Endometrial microvascular endothelial cells (primary cell): ENCODE data around the gene SLC52A3. TPM values are rescaled to one million over a fixed set of nuclear protein-coding genes. Genes with fewer than 3 reads are reported as not detected.

Experiments used
- in situ Hi-C: cut with HindIII; loops from 2 replicates; pipeline ENCODE4 v1.10.0; 2017; ENCODE audit warnings: low sequenced_read_pairs, low pct_unique_long_range_greater_than_20kb; ENCODE audit errors: inconsistent ontology term
- total RNA-seq: library from RNA; depleted of rRNA; stranded (reverse); fragments of >200 nt; gene quantifications from one replicate; pipeline ENCODE4 v1.2.3, GENCODE V29; 2015; ENCODE audit errors: inconsistent ontology term

SLC52A3 gene
- total RNA-seq, 1 donor from 2014 or later: not detected

DNA sequence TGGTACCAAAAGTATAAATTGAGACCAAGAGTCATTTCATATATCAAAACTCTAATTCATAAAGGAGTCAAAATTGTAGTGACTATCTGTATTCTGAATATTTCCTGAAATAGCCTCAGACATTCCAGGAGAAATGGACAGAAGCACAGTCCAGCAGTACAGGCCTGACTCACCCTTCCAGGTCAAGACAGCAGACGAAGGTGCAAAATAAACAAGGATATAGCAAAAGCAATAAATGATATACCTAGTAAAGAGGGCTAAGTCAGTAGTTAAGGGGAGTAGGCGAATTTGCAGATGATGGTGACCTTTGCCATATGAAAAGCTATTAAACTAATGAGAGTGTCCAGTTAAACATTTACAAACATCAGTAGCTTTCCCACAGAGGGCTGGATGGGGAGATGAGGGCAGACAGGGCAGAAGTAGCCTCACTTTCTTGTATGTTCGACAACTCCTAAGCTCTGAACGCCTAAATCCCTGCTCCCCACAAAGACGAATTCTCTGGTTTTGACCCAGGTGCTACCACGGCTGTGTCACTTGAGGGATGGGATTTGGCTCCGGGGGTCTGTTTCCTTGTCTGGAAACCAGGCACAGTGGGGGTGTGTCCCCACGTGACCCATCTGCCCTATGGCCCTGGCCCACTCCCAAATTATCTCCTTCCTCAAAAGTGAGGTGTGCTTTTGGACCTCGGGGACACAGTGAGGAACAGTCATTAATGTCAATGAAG, 3.6 kb upstream of the SLC52A3 start:
- in situ Hi-C loops: no loop called here

DNA sequence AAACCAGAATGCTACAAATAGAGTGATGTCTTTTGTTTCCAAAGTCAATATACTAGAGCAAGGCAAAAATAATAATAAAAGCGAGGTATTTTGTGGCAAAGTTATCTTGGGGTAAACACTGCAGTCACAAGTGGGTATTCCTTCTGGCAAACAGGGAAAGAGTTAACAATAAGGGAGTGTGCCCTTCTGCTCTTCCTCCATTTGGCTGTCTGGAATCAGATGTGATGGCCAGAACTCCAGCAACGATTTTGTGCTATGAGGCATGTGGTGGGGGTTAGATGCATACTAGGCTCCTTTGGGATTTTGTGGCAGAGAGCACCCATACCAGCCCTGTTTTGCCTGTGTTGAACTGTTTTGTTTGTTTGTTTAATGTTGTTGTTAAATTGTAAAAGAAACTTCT, 2.4 kb upstream of the SLC52A3 start:
- in situ Hi-C loops: no loop called here

DNA sequence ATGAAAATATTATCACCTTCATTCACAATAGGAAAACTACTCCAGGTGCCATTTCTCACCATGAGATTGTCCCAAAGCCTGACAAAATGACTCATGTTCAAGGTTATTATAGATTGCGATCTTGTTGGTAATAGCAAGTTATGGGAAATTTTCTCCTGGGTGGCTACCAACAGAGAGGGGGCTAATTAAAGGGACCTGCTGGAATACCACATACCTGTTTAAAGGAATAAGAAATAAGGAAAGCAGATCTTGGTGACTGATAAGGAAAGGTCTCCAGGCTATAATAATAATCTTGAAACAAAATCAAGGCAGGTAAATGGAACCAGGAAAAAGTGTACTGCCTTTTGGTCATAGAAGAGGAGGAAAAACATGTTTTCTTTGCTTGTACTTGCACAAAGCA, 1.4 kb downstream of the SLC52A3 start:
- in situ Hi-C loops: no loop called here

DNA sequence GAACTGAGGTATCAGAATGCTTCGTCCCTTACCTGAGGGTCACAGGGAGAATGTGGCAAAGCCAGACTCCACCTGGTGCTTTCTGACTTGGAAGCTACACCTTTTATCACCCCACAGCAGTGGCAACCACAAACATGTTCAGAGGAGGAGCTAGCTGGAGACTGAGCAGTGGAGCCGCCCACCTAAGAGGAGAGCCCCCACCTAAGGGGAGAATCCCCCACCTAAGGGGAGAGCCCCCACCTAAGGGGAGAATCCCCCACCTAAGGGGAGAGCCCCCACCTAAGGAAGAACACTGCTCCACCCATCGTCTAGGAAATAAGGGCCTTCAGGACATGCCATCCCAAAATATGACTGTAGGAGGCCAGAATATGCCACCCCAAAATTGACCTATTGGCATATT, 4.0 kb downstream of the SLC52A3 start:
- in situ Hi-C loops: no loop called here

DNA sequence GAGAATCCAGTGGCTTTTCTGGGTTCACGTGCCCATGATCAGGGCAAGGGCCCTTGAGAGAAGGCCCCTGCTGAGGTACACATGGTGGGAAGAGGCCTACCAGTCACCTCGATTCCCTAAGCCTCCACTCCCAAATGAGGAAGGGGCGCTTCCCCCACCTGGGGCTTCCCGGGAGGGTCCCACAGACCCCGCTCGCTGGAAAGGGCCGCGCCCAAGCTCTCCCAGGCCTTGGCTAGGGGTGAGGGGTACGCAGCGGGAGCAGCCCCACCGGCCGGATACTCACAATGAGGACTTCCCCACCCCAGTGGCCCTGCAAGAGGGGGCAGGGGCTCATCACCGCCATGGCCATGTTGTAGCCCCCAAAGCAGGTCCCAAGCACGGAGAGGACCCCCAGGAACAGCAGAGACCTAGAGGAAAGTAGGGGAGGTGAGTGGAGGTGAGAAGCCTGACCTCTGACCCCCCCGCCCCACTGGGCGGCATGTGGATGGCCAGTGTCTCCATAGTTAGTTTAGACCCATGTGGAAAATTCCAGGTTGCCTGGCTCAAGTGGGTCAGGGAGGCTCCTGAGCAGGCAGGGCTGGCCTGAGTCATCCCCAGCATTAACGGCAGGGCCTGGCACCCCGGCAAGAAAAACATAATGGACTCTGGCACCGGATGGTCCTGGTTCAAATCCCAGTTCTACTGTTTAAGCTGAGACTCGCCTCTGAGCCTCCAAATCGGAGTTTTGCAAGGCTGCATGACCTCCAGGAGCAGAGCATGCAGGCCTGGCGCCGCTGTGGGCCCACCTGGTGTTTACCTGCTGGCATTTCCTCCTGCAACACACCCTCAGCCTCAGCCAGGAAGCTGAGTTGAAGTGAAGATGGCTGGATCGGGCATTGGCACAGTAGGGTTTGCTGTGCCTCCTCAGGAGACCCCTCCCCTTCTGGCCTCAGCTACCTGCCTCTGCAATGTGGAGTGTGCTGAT, 6.6 kb downstream of the SLC52A3 start:
- in situ Hi-C loops: no loop called here

DNA sequence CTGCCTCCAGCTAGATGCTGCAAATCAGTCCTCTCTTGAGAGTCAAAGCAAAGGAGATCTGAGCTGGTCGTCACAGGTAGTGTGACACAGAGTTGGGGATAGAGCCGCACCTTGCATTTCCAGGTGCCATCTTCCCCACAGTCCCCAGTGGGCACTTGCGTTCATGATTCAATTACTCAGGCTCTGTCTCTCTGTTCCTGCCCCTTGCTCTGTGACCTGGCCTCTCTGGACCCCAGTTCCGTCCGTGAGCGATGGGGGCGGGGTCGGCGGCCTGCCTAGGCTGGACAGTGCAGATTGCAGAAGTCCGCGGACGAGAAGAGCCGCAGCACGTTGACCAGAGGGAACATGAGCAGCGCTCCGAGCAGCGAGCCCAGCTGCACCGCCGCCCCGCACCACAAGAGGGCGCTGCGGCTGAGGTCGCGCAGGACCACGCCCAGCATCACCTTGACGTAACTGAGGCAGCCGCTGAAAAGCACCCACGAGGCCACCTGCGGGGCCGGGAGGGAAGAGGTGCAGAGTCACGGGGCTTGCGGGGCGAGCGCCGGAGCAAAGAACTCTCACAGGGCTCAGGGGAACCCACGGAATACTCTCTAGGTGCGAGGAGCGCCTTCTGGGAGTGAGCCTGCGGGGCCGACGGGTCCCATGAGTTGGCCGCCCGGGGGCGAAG, 7.4 kb downstream of the SLC52A3 start:
- in situ Hi-C loops: no loop called here

DNA sequence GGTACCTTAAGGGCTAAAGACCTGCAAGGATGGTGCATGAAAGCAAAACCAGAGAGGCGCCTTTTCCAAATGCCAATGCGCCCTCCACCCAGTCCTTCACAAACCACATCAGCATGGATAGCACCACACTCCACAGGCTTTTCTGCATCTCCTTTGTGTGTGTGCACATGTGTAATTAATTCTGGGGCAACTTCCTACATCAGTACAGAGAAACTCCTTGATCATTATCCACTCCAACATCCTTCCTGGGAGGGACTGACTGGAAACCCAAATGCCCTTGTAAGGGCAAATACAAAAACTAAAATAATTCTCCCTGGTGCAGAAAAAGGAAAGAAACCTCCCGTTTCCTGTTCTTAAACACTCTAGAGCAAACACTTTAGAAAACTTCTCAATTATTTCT, 10.8 kb downstream of the SLC52A3 start:
- in situ Hi-C loops: no loop called here

DNA sequence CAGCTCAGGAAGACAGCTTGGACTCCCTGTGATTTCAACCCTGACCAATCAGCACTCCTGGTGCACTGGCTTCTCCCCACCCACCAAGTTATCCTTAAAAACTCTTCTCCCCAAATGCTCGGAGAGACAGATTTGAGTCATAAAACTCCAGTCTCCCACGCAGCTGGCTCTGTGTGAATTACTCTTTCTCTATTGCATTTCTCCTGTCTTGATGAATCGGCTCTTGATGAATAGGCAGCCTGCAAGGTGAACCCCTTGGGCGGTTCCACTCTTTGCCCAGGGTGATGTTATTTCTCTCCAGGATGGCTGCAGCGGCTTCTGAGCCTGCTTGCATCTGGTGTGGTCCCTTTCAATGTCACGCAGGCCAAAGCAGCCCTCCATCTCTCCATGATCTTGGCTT, 12.4 kb downstream of the SLC52A3 start:
- in situ Hi-C loops: no loop called here

DNA sequence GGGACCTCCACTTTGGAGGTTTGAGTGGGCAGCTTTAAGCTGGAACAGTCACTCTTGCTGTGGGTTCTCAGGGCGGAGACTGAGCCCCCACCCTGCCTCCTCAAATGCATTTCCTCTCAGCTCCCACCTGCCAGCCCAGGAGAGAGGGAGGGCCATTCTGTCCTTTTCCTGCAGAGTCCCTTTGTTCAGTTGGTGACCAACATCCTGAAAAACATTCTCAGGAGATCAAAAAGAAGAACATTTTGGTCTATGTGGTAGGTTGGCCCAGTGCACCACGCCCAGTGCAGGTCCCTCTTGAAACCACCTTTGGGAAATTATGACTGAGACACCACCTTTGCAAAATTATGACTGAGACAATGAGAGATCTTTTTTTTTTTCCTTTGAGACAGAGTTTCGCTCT, 13.4 kb downstream of the SLC52A3 start:
- in situ Hi-C loops: no loop called here

DNA sequence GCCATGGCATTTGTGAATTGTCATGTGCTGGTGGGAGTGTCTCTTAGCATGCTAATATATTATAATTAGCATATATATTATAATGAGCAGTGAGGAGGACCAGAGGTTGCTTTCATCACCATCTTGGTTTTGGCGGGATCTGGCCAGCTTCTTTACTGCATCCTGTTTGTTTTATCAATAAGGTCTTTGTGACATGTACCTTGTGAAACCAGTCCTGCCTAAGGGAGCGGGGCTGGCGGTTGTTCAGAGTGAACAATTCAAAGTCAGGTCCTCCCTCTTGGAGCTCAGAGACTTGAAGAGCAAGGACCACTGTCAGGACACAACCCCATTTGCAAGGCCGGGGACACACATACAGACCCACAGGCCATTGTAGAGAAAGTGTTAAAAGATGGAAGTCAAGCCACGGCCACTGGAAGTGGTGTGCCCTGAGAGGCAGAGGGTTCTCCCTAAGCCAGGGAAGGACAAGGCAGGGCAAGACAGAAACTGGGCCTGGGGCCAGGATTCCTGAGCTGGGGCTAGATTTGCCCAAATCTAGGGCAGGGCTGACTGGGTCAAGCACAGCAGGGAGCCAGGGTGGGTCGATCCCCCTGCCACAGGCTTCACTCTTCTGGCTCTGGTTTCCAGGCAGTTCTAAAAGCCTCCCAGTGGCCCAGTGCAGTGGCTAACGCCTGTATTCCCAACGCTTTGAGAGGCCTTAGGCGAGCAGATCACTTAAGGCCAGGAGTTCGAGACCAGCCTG, 14.2 kb downstream of the SLC52A3 start:
- in situ Hi-C loops: no loop called here

DNA sequence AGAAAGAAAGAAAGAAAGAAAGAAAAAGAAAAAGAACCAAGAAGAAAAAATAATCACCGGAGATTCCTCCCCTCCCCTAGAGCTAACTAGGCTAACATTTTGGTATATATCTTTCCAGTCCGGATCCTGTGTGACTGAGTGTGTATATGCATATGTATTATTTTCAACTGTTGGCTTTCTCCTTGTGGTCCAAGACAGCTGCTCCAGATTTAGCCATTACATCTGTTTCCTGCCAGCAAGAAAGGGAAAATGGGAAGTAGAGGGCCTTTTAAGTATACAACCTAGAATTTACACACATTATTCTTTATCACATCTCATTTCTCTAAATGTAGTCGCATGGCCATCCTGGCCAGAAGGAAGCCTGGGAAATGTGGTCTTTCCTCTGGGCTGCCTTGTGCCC, 15.2 kb downstream of the SLC52A3 start:
- in situ Hi-C loops: no loop called here

DNA sequence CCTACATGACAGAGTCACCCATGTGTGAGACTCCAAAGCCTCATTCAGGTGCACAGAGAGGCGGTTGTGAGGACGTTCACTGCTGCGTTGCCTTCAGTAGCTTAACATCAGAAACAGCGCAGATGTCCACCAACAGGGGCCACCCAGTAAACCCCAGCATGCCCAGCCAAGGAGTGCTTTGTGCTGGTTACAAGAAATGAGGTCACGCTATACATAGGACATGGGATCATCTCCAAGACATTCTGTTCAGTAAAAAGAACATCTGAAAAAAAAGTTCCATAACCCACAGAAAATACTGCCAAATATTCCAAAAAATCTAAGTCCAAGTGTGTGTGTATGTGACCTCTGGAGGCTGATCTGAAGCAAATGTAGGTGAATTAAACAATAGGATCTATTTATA, 16.0 kb downstream of the SLC52A3 start:
- in situ Hi-C loops: no loop called here

DNA sequence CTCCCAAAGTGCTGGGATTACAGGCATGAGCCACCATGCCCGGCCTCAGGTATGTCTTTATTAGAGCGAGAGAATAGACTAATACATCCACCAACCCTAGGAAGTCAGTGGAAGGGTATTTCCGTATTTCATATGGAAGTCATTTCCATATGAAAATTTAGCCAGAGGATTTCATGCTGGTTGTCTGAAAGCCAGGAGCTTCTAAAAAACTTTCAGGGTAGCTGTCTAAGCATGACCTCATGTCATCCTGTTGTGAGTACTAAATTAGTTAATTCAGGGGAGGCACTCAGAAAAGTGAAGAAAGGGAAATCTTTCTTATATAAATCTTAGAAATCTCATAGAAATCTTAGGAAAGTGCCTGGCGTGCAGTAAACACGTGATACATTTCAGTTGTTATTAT, 16.5 kb downstream of the SLC52A3 start:
- in situ Hi-C loops: no loop called here

DNA sequence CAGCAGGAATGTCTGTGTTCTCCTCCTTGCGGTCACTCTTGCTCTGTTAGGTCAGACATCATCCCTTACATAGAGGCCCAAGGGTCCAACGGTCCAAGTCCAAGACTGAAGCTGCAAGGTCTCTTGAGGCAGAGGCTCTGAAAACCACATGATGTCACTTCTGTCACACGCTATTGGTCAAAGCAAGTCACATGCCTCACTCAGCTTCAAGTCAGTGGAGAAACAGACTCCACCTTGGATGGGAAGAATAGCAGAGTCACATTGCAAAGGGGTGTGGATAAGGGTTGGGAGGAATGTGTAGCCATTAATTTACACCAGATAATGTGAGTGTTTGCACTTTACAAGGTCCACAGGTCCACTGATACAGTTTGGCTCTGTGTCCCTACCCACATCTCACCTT, 17.5 kb downstream of the SLC52A3 start:
- in situ Hi-C loops: no loop called here

DNA sequence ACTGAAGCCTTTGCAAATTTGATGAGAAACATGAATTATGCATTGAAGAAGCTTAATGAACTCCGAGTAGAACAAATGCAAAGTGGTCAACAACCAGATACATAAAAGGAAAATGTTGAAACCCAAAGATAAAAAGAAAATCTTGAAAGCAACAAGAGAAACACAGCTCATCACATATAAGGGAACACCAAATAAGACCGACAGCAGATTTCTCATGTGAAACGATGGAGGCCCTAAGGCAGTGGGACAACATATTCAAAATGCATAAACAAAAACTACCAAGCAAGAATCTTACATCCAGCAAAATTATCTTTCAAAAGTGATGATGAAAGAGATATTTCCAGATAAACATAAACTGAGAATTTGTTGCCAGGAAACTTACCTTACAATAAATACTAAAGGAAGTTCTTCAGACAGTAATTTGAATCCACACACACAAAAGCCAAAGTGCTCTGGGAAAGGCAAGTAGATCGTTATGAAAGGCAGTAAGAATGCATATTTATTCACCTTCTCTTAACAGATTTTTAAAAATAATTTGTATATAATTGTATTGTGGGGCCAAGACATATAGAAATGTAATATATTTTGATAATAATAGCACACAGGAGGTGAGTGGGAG, 22.5 kb downstream of the SLC52A3 start:
- in situ Hi-C loops: no loop called here

DNA sequence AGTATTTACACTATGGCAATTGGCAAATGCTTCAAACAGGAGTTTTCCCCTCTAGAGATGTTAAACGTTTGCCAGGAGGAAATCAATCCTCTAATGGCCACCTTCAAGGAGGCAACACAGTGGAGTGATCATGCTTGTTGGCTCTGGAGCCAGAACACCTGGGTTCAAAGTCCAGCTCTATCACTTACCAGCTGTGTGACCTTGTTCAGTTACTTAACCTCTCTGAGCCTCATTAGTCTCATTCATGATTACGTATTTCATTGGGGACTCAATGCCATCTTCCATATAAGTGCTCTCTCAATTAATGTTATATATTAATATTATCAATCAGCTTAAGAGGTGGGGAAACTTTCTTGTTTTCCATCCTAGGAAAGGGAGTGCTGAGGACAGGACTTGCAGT, 26.1 kb downstream of the SLC52A3 start:
- in situ Hi-C loops: no loop called here

DNA sequence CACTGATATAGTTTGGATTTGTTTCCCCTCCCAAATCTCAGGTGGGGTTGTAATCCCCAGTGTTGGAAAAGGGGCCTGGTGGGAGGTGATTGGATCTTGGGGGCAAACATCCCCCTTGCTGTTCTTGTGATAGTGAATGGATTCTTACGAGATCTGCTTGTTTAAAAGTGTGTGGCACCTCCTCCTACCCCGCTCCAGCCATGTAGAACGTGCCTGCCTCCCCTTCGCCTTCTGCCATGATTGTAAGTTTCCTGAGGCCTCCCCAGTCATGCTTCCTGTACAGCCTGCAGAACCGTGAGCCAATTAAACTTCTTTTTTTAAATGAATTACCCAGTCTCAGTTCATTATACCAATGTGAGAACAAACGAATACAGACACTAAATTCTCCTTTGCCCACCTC, 26.7 kb downstream of the SLC52A3 start:
- in situ Hi-C loops: no loop called here

DNA sequence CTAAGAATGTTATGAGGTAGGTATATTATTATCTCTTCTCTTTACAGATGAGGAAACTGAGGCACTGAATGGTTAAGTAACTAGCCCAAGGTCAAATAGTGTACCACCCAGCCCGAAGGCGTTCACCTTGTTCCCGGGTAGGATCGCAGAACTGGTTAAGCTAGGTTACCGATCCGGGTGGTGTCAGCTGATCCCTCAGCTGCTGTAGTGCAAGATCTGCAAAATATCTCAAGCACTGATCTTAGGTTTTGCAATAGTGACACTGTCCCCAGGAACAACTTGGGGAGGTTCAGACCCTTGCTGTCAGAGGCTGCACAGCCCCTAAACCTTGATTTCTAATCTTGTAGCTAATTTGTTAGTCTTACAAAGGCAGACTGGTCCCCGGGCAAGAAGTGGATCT, 28.1 kb downstream of the SLC52A3 start:
- in situ Hi-C loops: no loop called here

DNA sequence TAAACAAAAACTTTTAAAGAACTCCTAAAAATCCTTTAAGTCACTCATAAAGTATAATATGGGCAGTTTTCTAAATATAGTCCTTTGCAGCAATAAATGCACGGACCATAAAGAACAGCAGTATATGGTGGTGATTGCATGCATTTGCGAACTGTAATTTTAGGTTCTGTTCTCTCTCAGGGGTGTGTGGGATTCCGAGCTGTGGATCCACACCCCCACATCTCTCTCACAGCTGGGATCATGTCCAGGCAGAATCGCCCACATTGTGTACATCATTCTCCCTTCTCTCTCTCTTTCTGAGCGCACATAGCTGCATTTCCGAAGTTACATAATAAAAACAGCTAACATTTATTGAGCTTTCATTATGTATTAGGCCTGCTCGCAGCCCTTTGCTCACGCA, 28.6 kb downstream of the SLC52A3 start:
- in situ Hi-C loops: no loop called here
